ENCODE measurements around the gene GCSH. TPM values are rescaled to one million over a fixed set of nuclear protein-coding genes. Genes with fewer than 3 reads are reported as not detected.

Gene GCSH
- total RNA-seq, 1 experiment from 2014 or later: 117 TPM

DNA sequence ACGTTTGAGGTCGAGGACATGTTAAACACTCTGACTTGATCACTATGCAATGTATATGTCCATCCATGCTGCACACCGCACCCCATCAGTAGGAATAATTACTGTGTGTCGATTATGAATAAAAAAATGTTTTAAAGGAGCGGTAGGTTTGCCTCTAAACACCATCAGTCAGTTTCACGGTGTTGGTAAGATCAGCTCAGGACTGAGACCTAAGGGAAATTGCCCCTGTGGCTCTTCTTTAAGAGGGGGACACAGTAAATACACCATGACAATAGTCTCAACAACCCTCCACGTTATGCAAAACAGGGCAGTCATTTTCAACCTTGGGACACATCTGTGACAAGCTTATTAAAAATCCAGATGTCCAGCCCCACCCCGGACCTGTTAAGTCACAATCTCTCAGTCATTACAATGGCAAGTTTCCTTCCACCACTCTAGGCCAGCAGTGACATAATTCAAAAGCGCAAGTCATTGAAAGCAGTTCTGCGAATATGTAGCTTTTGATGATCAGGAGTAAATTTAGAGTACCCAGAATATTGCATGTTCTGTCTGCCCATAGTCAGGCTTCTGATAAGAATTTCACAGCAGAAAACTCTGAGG is 59.3 kb downstream of the GCSH start:
- ChIA-PET CTCF (interaction anchor here (1.1 to 2.9 kb wide), 11 partner anchors 9 to 162 kb away, joined by 3 to 29 read pairs (median 11); partner anchors contain the start of genes C16orf46, CENPN and CMC2), RAD21 (ENCODE audit: low non-redundant PET in 1 of 2, low total read pairs in 2 of 2, uncharacterized antibody in 2 of 2, unreplicated experiment in 2 of 2) (interaction anchor here in 1 of 2 experiments (1.8 kb wide), 1 partner anchor 107 kb away, joined by 3 read pairs; no protein-coding TSS in a partner anchor), POLR2A (interaction anchor here (0.6 kb wide), 1 partner anchor 19 kb away, joined by 3 read pairs; no protein-coding TSS in a partner anchor)
- peak overlapping the region; percentile 79; the same call in 1 of the 2 replicates for H3K27ac ChIP-seq (ENCODE audit: low read depth, low read length)
- no peak overlapping the region for H2AFZ ChIP-seq (ENCODE audit: low read depth, low read length, poor library complexity, severe bottlenecking)
- no peaks in the 10 kb centered on the region for H3K9me2 ChIP-seq (ENCODE audit: insufficient read depth)
- H3K4me2 ChIP-seq (ENCODE audit: low read length): peak overlapping the region; percentile 86
- H3K9ac ChIP-seq (ENCODE audit: low read length): peak overlapping the region; percentile 63
- H3K27me3 ChIP-seq (ENCODE audit: insufficient read depth, low read length): no peaks in the 10 kb centered on the region
- no peak for DNase-seq (ENCODE audit: low read depth, low spot score)
- peaks cover 10 to 14% of the 10 kb centered on the region in 2 experiments; a peak in 3 of 4 replicates for H3K4me1 ChIP-seq (ENCODE audit: control insufficient read depth in 1 of 2, insufficient read depth in 2 of 2, low read length in 2 of 2)
- TSS peak; percentile 51 for BruUV-seq (replicated peaks)
- H3K36me3 ChIP-seq (ENCODE audit: control insufficient read depth in 1 of 2, insufficient read depth in 2 of 2, low read length in 2 of 2): peaks cover 9 to 15% of the 10 kb centered on the region in 2 experiments; a peak in 3 of 4 replicates
- no peaks in the 10 kb centered on the region for H4K20me1 ChIP-seq (ENCODE audit: insufficient read depth)
- ATAC-seq: no peak
- intact Hi-C loops (cut with micrococcal nuclease): loop anchor here (5.0 to 10.0 kb wide), 3 partner anchors 40 to 698 kb away; partner anchors contain the start of gene C16orf46
- peaks cover 46% of the 10 kb centered on the region for H3K79me2 ChIP-seq (ENCODE audit: insufficient read depth, low read length)
- peak overlapping the region; percentile 66 to 73 for H3K4me3 ChIP-seq (replicated peaks in 1 of 2; ENCODE audit: low read depth in 1 of 2, low read length in 2 of 2)
- TF ChIP-seq YY1 (IDR thresholded peaks at IDR 0.05; ENCODE audit: extremely low read depth, insufficient replicate concordance, low read depth, low read length) (no peak), SIN3A (IDR thresholded peaks at IDR 0.05; ENCODE audit: low read depth) (no peak), POLR2A (IDR thresholded peaks at IDR 0.05; ENCODE audit: borderline replicate concordance, extremely low read depth, insufficient read depth, insufficient read length) (no peak), CBX3 (IDR thresholded peaks at IDR 0.05; ENCODE audit: low read depth) (no peak), SRF (IDR thresholded peaks at IDR 0.05; ENCODE audit: low read depth) (no peak), JUND (IDR thresholded peaks at IDR 0.05) (no peak)
- TF ChIP-seq, protein P1, sequence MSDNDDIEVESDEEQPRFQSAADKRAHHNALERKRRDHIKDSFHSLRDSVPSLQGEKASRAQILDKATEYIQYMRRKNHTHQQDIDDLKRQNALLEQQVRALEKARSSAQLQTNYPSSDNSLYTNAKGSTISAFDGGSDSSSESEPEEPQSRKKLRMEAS (IDR thresholded peaks at IDR 0.05): no peak
- H3K9me3 ChIP-seq (ENCODE audit: control insufficient read depth in 1 of 2, insufficient read depth in 1 of 2, low read depth in 1 of 2, low read length in 2 of 2): no peaks in the 10 kb centered on the region

All from HCT116 (cell line).